HepG2 (cell line): ENCODE results near the gene ZCCHC24. TPM values are rescaled to one million over a fixed set of nuclear protein-coding genes. Genes with fewer than 3 reads are reported as not detected.
A peak's percentile ranks its signal among the peaks of the same experiment; 100 is the strongest.

Experiments
- DMAP1 ChIP-seq: IDR thresholded peaks from 2 replicates; pipeline ENCODE4 v1.6.1; 2016
- KIAA2018 ChIP-seq: sonication (generic); formaldehyde crosslinking; IDR thresholded peaks from 2 replicates; pipeline ENCODE4 v1.5.0; 2020; ENCODE audit warnings: mild to moderate bottlenecking, missing genetic modification reagents, borderline replicate concordance
- NCOA2 ChIP-seq: sonication (generic); formaldehyde crosslinking; IDR thresholded peaks from 2 replicates; pipeline ENCODE4 v1.8.0; 2022; ENCODE audit warnings: inconsistent platforms
- NONO ChIP-seq, 2 experiments: fragments of 450-650 bp in 1 of 2; sonication (generic) in 1 of 2; formaldehyde crosslinking in 1 of 2; IDR thresholded peaks in 1 of 2; conservative IDR thresholded peaks in 1 of 2; 2 replicates each; pipeline versions ENCODE4 v1.6.1 to v1.8.0; 2017 to 2022; ENCODE audit warnings: mild to moderate bottlenecking in 1 of 2, missing genetic modification reagents in 1 of 2, moderate library complexity in 1 of 2
- NPAS2 ChIP-seq: sonication (generic); formaldehyde crosslinking; IDR thresholded peaks from 2 replicates; pipeline ENCODE4 v1.8.0; 2022; ENCODE audit warnings: mild to moderate bottlenecking, missing genetic modification reagents, borderline replicate concordance
- PRMT3 ChIP-seq: sonication (generic); formaldehyde crosslinking; IDR thresholded peaks from 2 replicates; pipeline ENCODE4 v1.8.1; 2022; ENCODE audit warnings: low read depth, mild to moderate bottlenecking, moderate library complexity, missing genetic modification reagents, borderline replicate concordance
- PTBP1 ChIP-seq: fragments of 200-400 bp; formaldehyde crosslinking; IDR thresholded peaks from 2 replicates; pipeline ENCODE4 v1.6.1; 2018; ENCODE audit warnings: low read length, low read depth; ENCODE audit not compliant: poor library complexity, severe bottlenecking
- SNAI1 ChIP-seq: sonication (generic); formaldehyde crosslinking; IDR thresholded peaks from 2 replicates; pipeline ENCODE4 v1.5.0; 2020; ENCODE audit warnings: mild to moderate bottlenecking, missing genetic modification reagents, borderline replicate concordance
- SRF ChIP-seq: IDR thresholded peaks from 2 replicates; pipeline ENCODE4 v1.6.1; 2011; ENCODE audit warnings: mild to moderate bottlenecking, low read depth, low read length, moderate library complexity
- ZBTB3 ChIP-seq: sonication (generic); formaldehyde crosslinking; IDR thresholded peaks from 2 replicates; pipeline ENCODE4 v1.4.0; 2020; ENCODE audit warnings: low read depth, mild to moderate bottlenecking, moderate library complexity, missing genetic modification reagents, borderline replicate concordance
- ZBTB7B ChIP-seq: sonication (generic); formaldehyde crosslinking; IDR thresholded peaks from 2 replicates; pipeline ENCODE4 v1.4.0; 2020; ENCODE audit warnings: missing genetic modification reagents
- ZFP82 ChIP-seq: sonication (generic); formaldehyde crosslinking; IDR thresholded peaks from 2 replicates; pipeline ENCODE4 v1.5.1; 2020; ENCODE audit warnings: mild to moderate bottlenecking, missing genetic modification reagents, borderline replicate concordance
- ZMYM3 ChIP-seq: sonication (generic); formaldehyde crosslinking; IDR thresholded peaks from 2 replicates; pipeline ENCODE4 v1.5.1; 2020; ENCODE audit warnings: mild to moderate bottlenecking, missing genetic modification reagents
- ZNF441 ChIP-seq: sonication (generic); formaldehyde crosslinking; IDR thresholded peaks from 2 replicates; pipeline ENCODE4 v1.7.0; 2021; ENCODE audit warnings: missing genetic modification reagents, borderline replicate concordance
- ZNF503 ChIP-seq: sonication (generic); formaldehyde crosslinking; IDR thresholded peaks from 2 replicates; pipeline ENCODE4 v1.4.0; 2020; ENCODE audit warnings: missing genetic modification reagents
- ZNF670 ChIP-seq: sonication (generic); formaldehyde crosslinking; IDR thresholded peaks from 2 replicates; pipeline ENCODE4 v1.8.0; 2022; ENCODE audit warnings: mild to moderate bottlenecking, missing genetic modification reagents, borderline replicate concordance
- ZSCAN5A ChIP-seq: sonication (generic); formaldehyde crosslinking; IDR thresholded peaks from 2 replicates; pipeline ENCODE4 v1.8.0; 2022; ENCODE audit warnings: mild to moderate bottlenecking, missing genetic modification reagents, borderline replicate concordance
- polyA plus RNA-seq, 8 experiments: library from polyadenylated mRNA; depleted of rRNA in 3 of 8; stranded (reverse) in 7 of 8; unstranded in 1 of 8; fragments of >200 nt; fragmentation: Illumina TruSeq in 4 of 8; extraction: Trizol in 4 of 8; gene quantifications; 2 replicates each; pipeline versions ENCODE4 v1.2.1 to v1.2.3, GENCODE V29; 2011 to 2016; ENCODE audit warnings: low read depth in 4 of 8, missing spikeins in 1 of 8, mixed read lengths in 1 of 8; ENCODE audit not compliant: insufficient read depth in 1 of 8
- total RNA-seq, 5 experiments: library from RNA; depleted of rRNA; stranded (reverse); fragments of >200 nt; fragmentation: Illumina TruSeq; extraction: Trizol; gene quantifications; 2 replicates each; pipeline ENCODE4 v1.2.3, GENCODE V29; 2016; ENCODE audit warnings: low read depth in 1 of 5

The ZCCHC24 gene
- total and polyA plus RNA-seq, 2 of the 13 experiments (the other 11 are each of a cell fraction or from before 2014, with no cell fraction given) = 3.1 to 7.9 TPM

- TF ChIP-seq PTBP1 (no peak), SNAI1 (CRISPR knock-in tag) (peak; percentile 87; the same call in 1 of the 2 replicates), PRMT3 (CRISPR knock-in tag) (peak; percentile 87; the same call in 1 of the 2 replicates), ZNF670 (CRISPR knock-in tag) (0 out of 2 replicates have a peak, but pooled peaks have one; percentile 76), ZFP82 (no peak), DMAP1 (CRISPR knock-in tag) (peak; percentile 80), NCOA2 (CRISPR knock-in tag) (peak; percentile 98), ZMYM3 (CRISPR knock-in tag) (peak; percentile 76), ZNF503 (no peak; the same call in 1 of the 2 replicates), ZBTB3 (no peak), ZBTB7B (CRISPR knock-in tag) (peak; percentile 89), NONO (IDR thresholded peaks at IDR 0.05) (no peak), NONO (CRISPR knock-in tag; conservative IDR thresholded peaks at IDR 0.05) (peak; percentile 92), ZSCAN5A (CRISPR knock-in tag) (peak; percentile 26; the same call in 1 of the 2 replicates), ZNF441 (CRISPR knock-in tag) (0 out of 2 replicates have a peak, but pooled peaks have one; percentile 35), NPAS2 (CRISPR knock-in tag) (no peak), SRF (no peak), KIAA2018 (0 out of 2 replicates have a peak, but pooled peaks have one; percentile 25)
These were observed 109.8 kb downstream of the ZCCHC24 start (continued) for GRCh38 chr10:79335470-79336235.
